K562 (cell line): ENCODE data around the gene MOSPD3. TPM values are rescaled to one million over a fixed set of nuclear protein-coding genes. Genes with fewer than 3 reads are reported as not detected.

ENCODE experiments used
- C11orf30 ChIP-seq: fragments of 450-650 bp; IDR thresholded peaks from 2 replicates; pipeline ENCODE4 v1.6.1; 2016; ENCODE audit warnings: low read depth, mild to moderate bottlenecking
- HMGN3 ChIP-seq: IDR thresholded peaks from 2 replicates; pipeline ENCODE4 v1.6.1; 2011; ENCODE audit warnings: borderline replicate concordance, low read depth, mild to moderate bottlenecking, mixed read lengths, low read length; ENCODE audit not compliant: insufficient read length; ENCODE audit errors: extremely low read depth
- HNRNPK ChIP-seq: fragments of 200-400 bp; formaldehyde crosslinking; IDR thresholded peaks from one replicate; pipeline ENCODE4 v1.6.1; 2018; ENCODE audit warnings: mild to moderate bottlenecking, low read depth, low read length; ENCODE audit not compliant: poor library complexity, severe bottlenecking
- ID3 ChIP-seq, 2 experiments: fragments of 250-450 bp in 1 of 2; fragments of 450-650 bp in 1 of 2; sonication (Bioruptor Pico) in 1 of 2; IDR thresholded peaks; 2 replicates each; pipeline versions ENCODE4 v1.6.1 to v1.8.0; 2016 to 2021; ENCODE audit warnings: mild to moderate bottlenecking in 2 of 2, moderate library complexity in 2 of 2, missing compliant biosample characterization in 1 of 2, missing genetic modification characterization in 1 of 2
- MEF2A ChIP-seq: IDR thresholded peaks from 2 replicates; pipeline ENCODE4 v1.6.1; 2011; ENCODE audit warnings: low read depth, mild to moderate bottlenecking, low read length, moderate library complexity; ENCODE audit not compliant: control insufficient read depth
- NFYB ChIP-seq: IDR thresholded peaks from 2 replicates; pipeline ENCODE4 v1.6.1; 2011; ENCODE audit warnings: mild to moderate bottlenecking, moderate library complexity; ENCODE audit not compliant: insufficient read length; ENCODE audit errors: extremely low read depth
- PPARD ChIP-seq: fragments of 250-450 bp; sonication (Bioruptor Pico); IDR thresholded peaks from 2 replicates; pipeline ENCODE4 v1.8.0; 2022; ENCODE audit warnings: inconsistent platforms, mild to moderate bottlenecking, moderate library complexity
- PRDM10 ChIP-seq: fragments of 450-650 bp; IDR thresholded peaks from 2 replicates; pipeline ENCODE4 v1.6.1; 2018; ENCODE audit not compliant: partially characterized antibody
- PRPF4 ChIP-seq: fragments of 200-400 bp; formaldehyde crosslinking; IDR thresholded peaks from one replicate; pipeline ENCODE4 v1.6.1; 2017; ENCODE audit warnings: low read length, low read depth, mild to moderate bottlenecking; ENCODE audit not compliant: insufficient read depth, poor library complexity, severe bottlenecking
- RBBP5 ChIP-seq: fragments of 200-600 bp; sonication (generic); IDR thresholded peaks from 2 replicates; pipeline ENCODE4 v1.6.1; 2012; ENCODE audit warnings: borderline replicate concordance, mild to moderate bottlenecking, low read length, control low read depth, inconsistent platforms; ENCODE audit not compliant: insufficient read depth, poor library complexity, severe bottlenecking
- STAT5A ChIP-seq: IDR thresholded peaks from 2 replicates; pipeline ENCODE4 v1.6.1; 2012; ENCODE audit warnings: low read length, inconsistent platforms, borderline replicate concordance
- WHSC1 ChIP-seq: IDR thresholded peaks from one replicate; pipeline ENCODE4 v1.6.1; 2012; ENCODE audit warnings: low read length, control low read depth, inconsistent platforms
- ZNF316 ChIP-seq: fragments of 450-650 bp; IDR thresholded peaks from 2 replicates; pipeline ENCODE4 v1.6.1; 2016
- ZNF384 ChIP-seq: IDR thresholded peaks from 2 replicates; pipeline ENCODE4 v1.6.1; 2012; ENCODE audit warnings: low read depth, low read length, improper control_type of control experiment
- ZNF609 ChIP-seq: sonication (generic); formaldehyde crosslinking; IDR thresholded peaks from 2 replicates; pipeline ENCODE4 v1.8.1; 2023; ENCODE audit warnings: missing genetic modification reagents, mild to moderate bottlenecking, borderline replicate concordance
- ZNF717 ChIP-seq: fragments of 250-450 bp; sonication (Bioruptor Pico); IDR thresholded peaks from 2 replicates; pipeline ENCODE4 v1.5.0; 2021
- polyA plus RNA-seq, 8 experiments: library from polyadenylated mRNA; depleted of rRNA in 4 of 8; stranded (reverse) in 5 of 8; unstranded in 3 of 8; fragments of >200 nt; fragmentation: Nextera tagmentation in 2 of 8; fragmentation: Illumina TruSeq in 1 of 8; extraction: Ambion mirVana in 2 of 8; extraction: Trizol in 1 of 8; gene quantifications; 2 replicates each; pipeline versions ENCODE4 v1.2.1 to v1.2.3, GENCODE V29; 2011 to 2014; ENCODE audit warnings: inconsistent platforms in 1 of 8, missing spikeins in 1 of 8
- total RNA-seq, 7 experiments: library from RNA; depleted of rRNA in 6 of 7; stranded (reverse); fragments of >200 nt in 6 of 7; fragmentation: Illumina TruSeq in 2 of 7; extraction: Trizol in 2 of 7; gene quantifications; 2 replicates each; pipeline versions ENCODE4 v1.2.1 to v1.2.3, GENCODE V29; 2011 to 2021; ENCODE audit warnings: low replicate concordance in 1 of 7

The MOSPD3 gene
- total and polyA plus RNA-seq, 9 of the 15 experiments (the other 6 are each of a cell fraction or from before 2014, with no cell fraction given), result 1.4 to 32.1 (median 7.3) TPM

- TF ChIP-seq HNRNPK (no peak), HMGN3 (no peak), WHSC1 (no peak), PRPF4 (no peak), PRDM10 (no peak), ZNF384 (peak; percentile 38; the same call in 1 of the 2 replicates), ZNF316 (peak; percentile 75), PPARD (CRISPR knock-in tag) (no peak), RBBP5 (no peak), STAT5A (no peak), MEF2A (no peak), ZNF609 (no peak), C11orf30 (0 out of 2 replicates have a peak, but pooled peaks have one; percentile 18), ZNF717 (CRISPR knock-in tag) (no peak), ID3 (CRISPR knock-in tag; IDR thresholded peaks at IDR 0.05) (no peak), ID3 (tag; IDR thresholded peaks at IDR 0.05) (no peak), NFYB (no peak)
- TF ChIP-seq, all 486 proteins: peak for 4
These were observed 13.9 kb upstream of the MOSPD3 start (continued) for GRCh38 chr7:100598425-100598824.
